HL-60 (cell line): ENCODE results near the gene TGFBR1.

Source experiments
- GABPA ChIP-seq: IDR thresholded peaks from 2 replicates; pipeline ENCODE4 v1.6.1; 2012; ENCODE audit warnings: low read depth
- POLR2AphosphoS5 ChIP-seq: IDR thresholded peaks from 2 replicates; pipeline ENCODE4 v1.6.1; 2012; ENCODE audit warnings: low read depth
- REST ChIP-seq: IDR thresholded peaks from 2 replicates; pipeline ENCODE4 v1.6.1; 2012; ENCODE audit warnings: low read depth; ENCODE audit not compliant: insufficient replicate concordance
- SPI1 ChIP-seq: IDR thresholded peaks from 2 replicates; pipeline ENCODE4 v1.6.1; 2012; ENCODE audit warnings: low read depth, mild to moderate bottlenecking, borderline replicate concordance
- TF ChIP-seq, protein P1 (sequence below): IDR thresholded peaks from one replicate; pipeline ENCODE4 v1.5.1; 2011; ENCODE audit warnings: low read length, control low read depth, inconsistent platforms; ENCODE audit not compliant: insufficient read depth

DNA sequence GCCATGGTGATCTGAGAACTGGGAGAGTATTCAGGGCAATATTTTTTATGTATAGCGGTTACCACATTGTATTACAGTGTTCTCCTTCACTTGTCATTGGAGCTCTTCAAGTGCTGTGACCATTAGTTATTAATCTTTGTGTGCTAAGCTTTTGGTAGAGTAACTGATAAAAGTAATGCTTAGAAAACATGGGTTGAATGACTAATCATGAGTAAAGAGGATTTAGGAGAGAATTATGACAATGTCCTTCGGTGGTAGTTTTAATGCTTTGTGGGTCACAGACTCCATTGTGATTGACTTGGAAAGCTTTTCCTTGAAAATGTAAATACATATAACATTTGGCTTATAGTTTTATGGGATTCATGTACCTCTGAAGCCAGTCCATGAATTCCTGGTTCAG lies 21.4 kb downstream of the TGFBR1 start:
- TF ChIP-seq SPI1 (no peak), POLR2AphosphoS5 (no peak), GABPA (no peak), REST (no peak)
- TF ChIP-seq, protein P1, sequence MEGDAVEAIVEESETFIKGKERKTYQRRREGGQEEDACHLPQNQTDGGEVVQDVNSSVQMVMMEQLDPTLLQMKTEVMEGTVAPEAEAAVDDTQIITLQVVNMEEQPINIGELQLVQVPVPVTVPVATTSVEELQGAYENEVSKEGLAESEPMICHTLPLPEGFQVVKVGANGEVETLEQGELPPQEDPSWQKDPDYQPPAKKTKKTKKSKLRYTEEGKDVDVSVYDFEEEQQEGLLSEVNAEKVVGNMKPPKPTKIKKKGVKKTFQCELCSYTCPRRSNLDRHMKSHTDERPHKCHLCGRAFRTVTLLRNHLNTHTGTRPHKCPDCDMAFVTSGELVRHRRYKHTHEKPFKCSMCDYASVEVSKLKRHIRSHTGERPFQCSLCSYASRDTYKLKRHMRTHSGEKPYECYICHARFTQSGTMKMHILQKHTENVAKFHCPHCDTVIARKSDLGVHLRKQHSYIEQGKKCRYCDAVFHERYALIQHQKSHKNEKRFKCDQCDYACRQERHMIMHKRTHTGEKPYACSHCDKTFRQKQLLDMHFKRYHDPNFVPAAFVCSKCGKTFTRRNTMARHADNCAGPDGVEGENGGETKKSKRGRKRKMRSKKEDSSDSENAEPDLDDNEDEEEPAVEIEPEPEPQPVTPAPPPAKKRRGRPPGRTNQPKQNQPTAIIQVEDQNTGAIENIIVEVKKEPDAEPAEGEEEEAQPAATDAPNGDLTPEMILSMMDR, result no peak
